PC-9 (cell line): Measurements from ENCODE around the gene IL1RAPL1. TPM values are rescaled to one million over a fixed set of nuclear protein-coding genes. Genes with fewer than 3 reads are reported as not detected.

Experiments
- BruUV-seq: library from RNA; stranded (reverse); fragments of 400-500 nt; replicated peaks from 2 replicates; lab custom pipeline; 2021; lab: Mats Ljungman, UMichigan
- CTCF ChIA-PET: fragments of 300-600 bp; sonication (Branson Sonifier 250); formaldehyde crosslinking; loops from one replicate; lab custom pipeline; 2022; ENCODE audit warnings: antibody characterized with exemption; lab: Charles Lee
- POLR2A ChIA-PET: fragments of 300-600 bp; sonication (Branson Sonifier 250); formaldehyde crosslinking; loops from one replicate; lab custom pipeline; 2022; ENCODE audit warnings: antibody characterized with exemption; ENCODE audit not compliant: unreplicated experiment; lab: Charles Lee
- DNase-seq, 2 experiments: peaks; one replicate each; pipeline versions ENCODE4 v3.0.0 to v3.0.0-alpha.2; 2015 to 2022; ENCODE audit warnings: mixed read lengths in 1 of 2
- H2AFZ ChIP-seq: fragments of 200-600 bp; sonication (generic); 2 replicates; pipeline ENCODE4 v1.8.1; 2017; ENCODE audit warnings: antibody characterized with exemption
- H3F3A ChIP-seq: fragments of 200-600 bp; sonication (generic); 2 replicates; pipeline ENCODE4 v1.8.1; 2017; ENCODE audit warnings: antibody characterized with exemption, mild to moderate bottlenecking, low read depth; ENCODE audit not compliant: insufficient read depth
- H3K27ac ChIP-seq: fragments of 200-600 bp; sonication (generic); 2 replicates; pipeline ENCODE4 v1.6.1; 2016; ENCODE audit warnings: mixed run types
- H3K27me3 ChIP-seq: fragments of 200-600 bp; sonication (generic); 2 replicates; pipeline ENCODE4 v1.6.1; 2016; ENCODE audit warnings: low read depth, mixed run types; ENCODE audit not compliant: insufficient read depth
- H3K36me3 ChIP-seq: fragments of 200-600 bp; sonication (generic); 2 replicates; pipeline ENCODE4 v1.6.1; 2016; ENCODE audit warnings: low read depth, mixed run types
- H3K4me1 ChIP-seq: fragments of 200-600 bp; sonication (generic); replicated peaks from 2 replicates; pipeline ENCODE4 v1.6.1; 2016; ENCODE audit warnings: mixed run types; ENCODE audit not compliant: insufficient read depth
- H3K4me2 ChIP-seq: fragments of 200-600 bp; sonication (generic); 2 replicates; pipeline ENCODE4 v1.6.1; 2017; ENCODE audit warnings: mixed run types
- H3K4me3 ChIP-seq: fragments of 200-600 bp; sonication (generic); 2 replicates; pipeline ENCODE4 v1.6.1; 2016; ENCODE audit warnings: mixed run types
- H3K79me2 ChIP-seq: fragments of 200-600 bp; sonication (generic); 2 replicates; pipeline ENCODE4 v1.6.1; 2017; ENCODE audit warnings: low read depth, mixed run types
- H3K9me2 ChIP-seq: fragments of 200-600 bp; sonication (generic); 2 replicates; pipeline ENCODE4 v1.8.1; 2017; ENCODE audit warnings: mild to moderate bottlenecking; ENCODE audit not compliant: insufficient read depth
- H3K9me3 ChIP-seq: fragments of 200-600 bp; sonication (generic); 2 replicates; pipeline ENCODE4 v1.8.1; 2016; ENCODE audit warnings: low read depth; ENCODE audit not compliant: insufficient read depth
- H4K20me1 ChIP-seq: fragments of 200-600 bp; sonication (generic); 2 replicates; pipeline ENCODE4 v1.8.1; 2017; ENCODE audit not compliant: insufficient read depth
- EZH2 ChIP-seq: fragments of 200-600 bp; sonication (generic); IDR thresholded peaks from 2 replicates; pipeline ENCODE4 v1.8.0; 2017; ENCODE audit warnings: antibody characterized with exemption, low read depth
- intact Hi-C: fragments of 100-400 bp; cut with micrococcal nuclease; formaldehyde crosslinking; loops from one replicate; pipeline ENCODE4 v1.10.0; 2022; ENCODE audit not compliant: unreplicated experiment
- total RNA-seq: library from RNA; stranded (reverse); gene quantifications from 2 replicates; pipeline ENCODE4 v1.2.3, GENCODE V29; 2021
- TF ChIP-seq, protein P1 (sequence below): fragments of 200-600 bp; sonication (generic); conservative IDR thresholded peaks from 2 replicates; pipeline ENCODE4 v1.6.1; 2017; ENCODE audit warnings: mixed run types, antibody characterized with exemption, mild to moderate bottlenecking, moderate library complexity

The IL1RAPL1 gene
- total RNA-seq, 1 experiment from 2014 or later, result 0.26 TPM

DNA sequence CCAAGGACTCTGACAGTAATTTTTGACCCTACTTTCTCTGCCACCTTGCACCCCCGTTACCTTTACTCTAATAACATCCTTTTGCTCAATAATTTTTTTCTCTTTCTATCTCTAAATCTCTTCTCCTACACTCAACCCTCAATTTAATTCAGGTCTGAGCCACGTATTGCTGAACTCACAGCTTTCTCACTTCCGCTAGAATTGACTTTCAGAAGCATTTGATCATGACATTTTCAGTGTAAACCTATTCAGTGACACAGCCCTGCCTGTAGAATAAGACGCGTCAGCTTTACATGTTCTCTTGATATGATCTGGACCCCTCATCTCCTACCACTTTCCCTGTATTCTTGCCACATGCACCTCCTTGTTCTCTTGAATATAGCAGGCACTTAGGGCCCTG is 1188.6 kb downstream of the IL1RAPL1 start:
- Histone ChIP-seq H3K4me2 (no peak overlapping the region), H3K27ac (no peak overlapping the region), H4K20me1 (no peaks in the 10 kb centered on the region), H3K4me1 (no peaks in the 10 kb centered on the region), H3K4me3 (no peak overlapping the region), H2AFZ (no peak overlapping the region), H3K9me3 (no peaks in the 10 kb centered on the region), H3K27me3 (no peaks in the 10 kb centered on the region), H3K79me2 (no peaks in the 10 kb centered on the region), H3K9me2 (no peaks in the 10 kb centered on the region), H3K36me3 (no peaks in the 10 kb centered on the region), H3F3A (no peaks in the 10 kb centered on the region)
- POLR2A ChIA-PET, result no interaction called here
- no TSS peak for BruUV-seq
- DNase-seq, result no peak
- CTCF ChIA-PET, result no interaction called here
- TF ChIP-seq, protein P1, sequence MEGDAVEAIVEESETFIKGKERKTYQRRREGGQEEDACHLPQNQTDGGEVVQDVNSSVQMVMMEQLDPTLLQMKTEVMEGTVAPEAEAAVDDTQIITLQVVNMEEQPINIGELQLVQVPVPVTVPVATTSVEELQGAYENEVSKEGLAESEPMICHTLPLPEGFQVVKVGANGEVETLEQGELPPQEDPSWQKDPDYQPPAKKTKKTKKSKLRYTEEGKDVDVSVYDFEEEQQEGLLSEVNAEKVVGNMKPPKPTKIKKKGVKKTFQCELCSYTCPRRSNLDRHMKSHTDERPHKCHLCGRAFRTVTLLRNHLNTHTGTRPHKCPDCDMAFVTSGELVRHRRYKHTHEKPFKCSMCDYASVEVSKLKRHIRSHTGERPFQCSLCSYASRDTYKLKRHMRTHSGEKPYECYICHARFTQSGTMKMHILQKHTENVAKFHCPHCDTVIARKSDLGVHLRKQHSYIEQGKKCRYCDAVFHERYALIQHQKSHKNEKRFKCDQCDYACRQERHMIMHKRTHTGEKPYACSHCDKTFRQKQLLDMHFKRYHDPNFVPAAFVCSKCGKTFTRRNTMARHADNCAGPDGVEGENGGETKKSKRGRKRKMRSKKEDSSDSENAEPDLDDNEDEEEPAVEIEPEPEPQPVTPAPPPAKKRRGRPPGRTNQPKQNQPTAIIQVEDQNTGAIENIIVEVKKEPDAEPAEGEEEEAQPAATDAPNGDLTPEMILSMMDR, result no peak
- no peak for TF ChIP-seq EZH2
- intact Hi-C loops, result no loop called here

DNA sequence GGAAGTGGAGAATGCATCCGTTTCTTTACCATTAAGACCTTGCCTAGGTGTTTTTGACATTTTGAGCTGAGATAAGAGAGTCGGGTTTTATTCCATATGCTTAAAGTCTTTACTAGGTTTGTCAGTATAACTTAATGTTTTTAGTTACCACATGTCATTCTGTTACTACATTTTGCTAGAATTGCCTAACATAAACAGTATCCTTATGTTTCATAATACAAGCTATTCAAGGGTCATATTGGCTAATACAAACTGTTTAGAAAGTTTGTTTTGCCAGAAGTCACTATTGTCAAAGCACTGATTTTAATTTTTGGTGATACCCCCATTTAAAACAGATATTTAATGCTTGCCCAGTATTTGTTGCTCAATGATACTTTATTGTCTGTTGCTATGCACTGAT is 1200.4 kb downstream of the IL1RAPL1 start:
- H3K4me3 ChIP-seq, result no peak overlapping the region
- no peaks in the 10 kb centered on the region for H3K4me1 ChIP-seq
- intact Hi-C loops, result no loop called here
- H3K9me3 ChIP-seq, result no peaks in the 10 kb centered on the region
- H3K36me3 ChIP-seq, result no peaks in the 10 kb centered on the region
- ChIA-PET CTCF (no interaction called here), POLR2A (no interaction called here)
- H3K27me3 ChIP-seq, result no peaks in the 10 kb centered on the region
- no TSS peak for BruUV-seq
- TF ChIP-seq, protein P1, result no peak
- TF ChIP-seq EZH2, result no peak
- H3K79me2 ChIP-seq, result no peaks in the 10 kb centered on the region
- no peak for DNase-seq
- H3F3A ChIP-seq, result no peaks in the 10 kb centered on the region
- H4K20me1 ChIP-seq, result no peaks in the 10 kb centered on the region
- H2AFZ ChIP-seq, result no peak overlapping the region
- no peaks in the 10 kb centered on the region for H3K9me2 ChIP-seq
- H3K4me2 ChIP-seq, result no peak overlapping the region
- no peak overlapping the region for H3K27ac ChIP-seq

DNA sequence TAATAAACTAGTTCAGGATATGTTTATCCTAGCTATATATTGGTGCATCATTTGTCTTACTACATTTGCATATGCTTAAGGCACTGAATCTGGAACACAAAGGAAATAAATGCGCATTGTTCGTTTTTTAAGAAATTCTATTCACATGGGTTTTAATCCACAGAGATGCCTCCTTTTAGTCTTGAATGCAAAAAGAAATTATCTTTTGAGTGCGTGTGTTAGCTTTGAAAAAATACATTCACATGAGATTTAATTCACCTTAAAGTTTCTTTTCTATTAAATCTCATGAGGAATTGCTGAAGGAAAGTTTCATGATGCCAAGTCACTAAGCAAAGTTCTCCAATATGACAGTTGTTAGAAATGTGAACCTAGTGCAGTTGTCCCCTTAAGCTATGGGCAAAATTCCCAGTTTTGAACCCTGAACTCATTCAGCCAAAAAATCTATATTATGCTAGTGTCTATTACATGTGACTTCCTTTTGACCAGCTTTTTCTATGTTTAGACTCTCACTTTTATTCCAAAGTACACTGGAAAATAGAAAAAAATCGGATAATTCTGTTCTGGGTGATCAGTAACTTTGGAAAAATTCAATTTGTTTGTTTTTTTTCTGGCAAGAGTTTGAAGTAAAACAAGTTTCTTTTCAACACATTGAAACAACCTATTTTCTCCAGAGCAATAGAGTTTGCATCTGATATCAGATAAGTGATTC is 1201.9 kb downstream of the IL1RAPL1 start:
- POLR2A ChIA-PET, result no interaction called here
- Histone ChIP-seq H3K9me3 (no peaks in the 10 kb centered on the region), H2AFZ (no peak overlapping the region), H3K4me3 (no peak overlapping the region), H3K9me2 (no peaks in the 10 kb centered on the region), H3K4me1 (no peaks in the 10 kb centered on the region), H3K4me2 (no peak overlapping the region), H3F3A (no peaks in the 10 kb centered on the region), H3K36me3 (no peaks in the 10 kb centered on the region), H3K79me2 (no peaks in the 10 kb centered on the region), H4K20me1 (no peaks in the 10 kb centered on the region), H3K27ac (no peak overlapping the region), H3K27me3 (no peaks in the 10 kb centered on the region)
- TF ChIP-seq EZH2, result no peak
- TF ChIP-seq, protein P1, result no peak
- CTCF ChIA-PET, result no interaction called here
- intact Hi-C loops, result no loop called here
- BruUV-seq, result no TSS peak
- no peak for DNase-seq
